Left ventricle myocardium superior (tissue), 1 donor: Measurements from ENCODE around the gene JADE2. TPM values are rescaled to one million over a fixed set of nuclear protein-coding genes. Genes with fewer than 3 reads are reported as not detected.
"Not testable (repeated sequence)": the region's sequence is repeated elsewhere in the genome, so short reads cannot be mapped to it uniquely, and the experiment has no call there.

Experiments used
- ATAC-seq: fragments of 200-7000 bp; cut with Tn5 transposase; one replicate; pipeline ENCODE4 v1.9.1; 2020; ENCODE audit warnings: mild to moderate bottlenecking, moderate library complexity
- DNase-seq: peaks from one replicate; pipeline ENCODE4 v3.0.0-alpha.2; 2020
- intact Hi-C: fragments of 100-400 bp; cut with micrococcal nuclease; formaldehyde crosslinking; loops from one replicate; pipeline ENCODE4 v1.11.0; 2022
- total RNA-seq: library from RNA; stranded (reverse); fragmentation: NEBNext Ultra II Directional; extraction: Animal tissue kit (Norgen Biotek cat#: 25700); gene quantifications from one replicate; pipeline ENCODE4 v1.2.1, GENCODE V29; 2021
- donor health status: DM: no; HTN: yes; CAD: no; lungs with severe emphysema.

Gene JADE2
- total RNA-seq, 1 donor from 2014 or later, result 28.7 TPM

DNA sequence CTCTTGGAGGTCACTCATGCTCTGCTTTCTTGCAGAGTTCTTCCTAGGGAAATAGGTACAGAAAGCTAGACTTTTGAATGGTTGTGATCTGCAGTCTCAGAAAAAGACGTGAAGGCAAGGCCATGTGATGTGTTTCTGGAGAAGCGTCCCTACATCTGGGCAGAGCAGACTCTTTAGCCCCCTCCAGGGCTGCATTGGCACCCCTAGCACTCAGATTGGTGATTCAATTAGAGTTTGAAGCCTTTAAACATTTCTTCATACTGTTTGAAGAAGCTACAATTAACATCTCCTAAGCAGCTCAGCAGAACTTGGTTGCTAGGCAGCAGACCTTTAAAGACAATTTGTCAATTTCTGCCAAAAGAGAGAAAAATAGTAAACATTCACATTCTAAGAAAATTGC, 21.6 kb downstream of the JADE2 start:
- ATAC-seq, result no peak
- no peak for DNase-seq
- intact Hi-C loops, result no loop called here

DNA sequence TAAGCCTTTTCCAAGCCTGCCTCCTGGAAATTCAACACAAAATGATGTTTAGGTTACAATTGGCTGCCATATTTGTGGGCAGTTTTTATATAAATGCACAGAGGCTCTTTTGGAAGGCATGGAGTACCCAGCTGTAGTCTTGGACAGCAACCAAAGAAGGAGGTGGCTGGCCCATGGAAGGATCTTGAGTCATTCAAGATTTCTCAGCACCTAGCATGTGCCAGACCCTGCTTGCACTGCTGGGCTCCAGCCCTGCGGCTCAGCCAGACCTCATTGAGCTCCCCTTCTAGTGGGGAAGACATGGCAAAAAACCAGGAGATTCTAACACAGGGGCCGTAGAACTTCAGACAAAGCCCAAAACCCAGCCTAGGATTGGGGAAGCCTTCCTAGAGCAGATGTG, 22.1 kb downstream of the JADE2 start:
- DNase-seq, result peak; percentile 61
- intact Hi-C loops, result no loop called here
- ATAC-seq, result peak; percentile 31

DNA sequence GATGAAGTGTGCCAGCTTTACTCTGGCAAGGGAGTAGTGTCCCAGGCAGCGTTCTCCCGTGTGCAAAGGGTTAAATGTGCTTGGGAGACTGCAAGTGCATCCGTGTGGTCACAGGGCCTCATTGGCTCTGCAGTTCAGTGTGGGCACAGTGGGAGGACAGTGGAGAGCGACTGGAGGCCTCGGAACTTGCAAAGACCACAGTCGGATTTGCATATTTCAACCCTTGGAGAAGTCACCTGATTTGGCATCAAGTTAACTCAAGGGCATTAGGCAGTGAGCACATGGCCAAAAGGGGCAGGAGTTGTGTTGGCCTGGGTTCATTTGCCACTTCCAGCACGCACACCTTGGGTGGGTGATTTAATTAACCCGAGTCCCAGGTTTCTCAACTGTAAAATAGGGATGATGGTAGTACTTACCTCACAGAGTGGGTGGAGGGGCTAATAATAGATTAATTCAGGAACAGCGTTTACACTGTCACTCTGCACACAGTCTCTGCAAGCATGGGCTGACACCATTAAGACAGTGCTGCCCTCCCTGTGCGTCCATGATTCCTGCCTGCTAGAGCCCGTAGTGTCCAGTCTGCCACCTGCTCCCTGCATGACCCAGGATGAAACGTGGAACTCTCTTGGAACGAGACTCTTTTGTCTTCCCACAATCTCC, 22.7 kb downstream of the JADE2 start:
- intact Hi-C loops, result no loop called here
- no peak for ATAC-seq

GRCh38 chr5:134549714-134550113, 24.2 kb downstream of the JADE2 start:
- DNase-seq (no peak), ATAC-seq (no peak)
- intact Hi-C loops, result no loop called here

More for the DNA sequence above, 22.7 kb downstream of the JADE2 start:
- no peak for DNase-seq

DNA sequence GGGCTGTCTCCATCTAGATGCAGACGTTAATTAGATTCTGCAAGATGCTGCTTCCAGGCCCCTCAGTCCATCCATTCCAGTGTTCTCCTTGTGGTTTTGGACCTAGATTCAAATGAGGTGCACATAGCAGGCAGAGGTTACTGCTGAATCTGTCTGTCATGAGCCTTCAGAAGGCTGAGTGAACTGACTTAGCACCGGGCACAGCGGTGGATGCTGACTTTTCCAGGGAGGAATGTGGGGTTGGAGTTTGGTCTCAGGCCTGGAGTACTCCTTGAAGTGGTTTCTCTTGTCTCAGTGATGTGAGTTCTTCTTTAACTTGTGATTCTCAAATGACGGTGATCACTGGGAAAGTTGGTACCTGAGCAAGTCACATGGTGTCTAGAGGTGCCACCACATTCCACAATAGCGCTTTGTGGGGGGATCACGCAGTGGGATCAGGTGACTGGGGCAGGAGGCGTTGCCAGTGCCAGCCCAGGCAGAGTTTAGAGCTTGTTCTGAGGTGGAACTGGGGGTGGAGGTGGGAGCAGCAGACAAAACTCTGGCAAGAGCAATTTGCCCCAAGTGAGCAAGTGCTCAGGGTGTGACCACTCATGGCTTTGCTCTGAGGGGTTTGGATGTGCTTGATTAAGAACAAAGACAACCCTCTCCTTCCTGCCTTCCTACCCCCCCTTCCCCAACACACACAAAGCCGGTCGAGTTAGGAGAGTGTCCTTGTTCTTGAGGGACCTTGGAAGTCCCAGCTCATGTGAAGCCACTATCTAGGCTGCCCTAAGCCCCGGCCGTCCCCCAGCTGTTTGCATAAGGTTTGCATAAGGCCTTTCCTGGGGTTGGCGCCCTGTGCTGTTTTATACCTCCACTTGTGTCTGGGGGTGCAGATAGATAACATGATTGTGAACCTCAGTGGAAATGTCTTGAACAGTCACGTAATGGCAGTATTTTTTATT, 25.1 kb downstream of the JADE2 start:
- ATAC-seq (no peak), DNase-seq (no peak)
- intact Hi-C loops, result no loop called here

DNA sequence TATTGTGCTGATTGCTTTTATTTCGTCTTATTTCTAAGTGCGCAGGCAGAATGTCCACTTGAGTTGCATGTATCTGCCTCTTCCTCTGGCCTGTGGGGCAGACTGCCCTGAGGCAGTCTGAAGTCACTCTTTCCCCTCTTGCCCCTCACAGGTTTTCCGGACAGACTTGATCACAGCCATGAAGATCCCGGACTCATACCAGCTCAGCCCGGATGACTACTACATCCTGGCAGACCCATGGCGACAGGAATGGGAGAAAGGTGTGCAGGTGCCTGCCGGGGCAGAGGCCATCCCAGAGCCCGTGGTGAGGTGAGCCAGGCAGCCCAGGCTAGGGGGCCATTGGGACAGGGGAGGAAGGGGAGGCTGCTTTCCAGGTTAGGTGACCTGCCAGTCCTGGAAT, 26.4 kb downstream of the JADE2 start:
- intact Hi-C loops, result no loop called here
- peak; percentile 1 for ATAC-seq
- DNase-seq, result no peak

DNA sequence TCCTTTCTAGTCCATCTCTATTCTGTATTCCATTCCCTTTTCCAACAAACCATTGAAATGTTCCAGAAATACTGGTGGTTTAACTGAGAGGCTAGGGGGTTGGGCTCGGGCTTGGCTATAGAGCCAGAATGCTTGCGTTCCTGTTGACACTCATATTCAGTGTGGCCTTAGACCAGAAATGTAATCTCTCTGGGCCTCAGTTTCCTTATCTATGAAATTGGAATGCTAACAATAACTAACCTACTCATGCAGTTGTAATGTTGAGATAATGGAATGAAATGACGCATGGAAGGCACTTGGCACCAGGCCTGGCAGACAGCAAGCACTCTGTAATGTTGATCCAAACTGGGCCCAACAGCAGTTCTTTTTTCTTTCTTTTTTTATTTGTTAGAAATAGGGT, 26.8 kb downstream of the JADE2 start:
- peak; percentile 87 for DNase-seq
- peak; percentile 75 for ATAC-seq
- intact Hi-C loops, result no loop called here

GRCh38 chr5:134552716-134553115, 27.2 kb downstream of the JADE2 start:
- peak; percentile 3 for ATAC-seq
- intact Hi-C loops, DNase-seq: not testable (repeated sequence)

DNA sequence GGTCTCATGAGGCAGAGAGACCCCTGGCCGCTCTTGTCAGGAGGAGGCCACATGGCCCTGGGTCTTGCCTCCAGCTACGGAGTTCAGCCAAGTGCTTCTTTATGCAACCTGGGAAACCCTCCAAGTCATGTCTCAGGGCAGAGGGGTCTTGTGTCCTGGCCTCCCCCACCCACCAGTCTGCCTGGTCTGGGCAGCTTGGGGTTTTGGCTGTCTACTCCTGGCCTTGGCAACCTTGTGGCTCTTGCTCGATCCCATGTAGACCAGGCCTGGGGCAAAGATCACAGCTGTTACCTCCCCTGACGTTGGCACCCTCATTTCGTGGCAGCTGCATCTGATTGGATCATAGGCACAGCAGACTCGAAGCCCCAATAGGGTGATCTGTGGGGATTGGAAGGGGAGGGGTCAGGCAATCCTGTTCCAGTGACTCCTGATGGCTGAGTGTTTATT, 28.4 kb downstream of the JADE2 start:
- DNase-seq (no peak), ATAC-seq (peak; percentile 3)
- intact Hi-C loops, result no loop called here

DNA sequence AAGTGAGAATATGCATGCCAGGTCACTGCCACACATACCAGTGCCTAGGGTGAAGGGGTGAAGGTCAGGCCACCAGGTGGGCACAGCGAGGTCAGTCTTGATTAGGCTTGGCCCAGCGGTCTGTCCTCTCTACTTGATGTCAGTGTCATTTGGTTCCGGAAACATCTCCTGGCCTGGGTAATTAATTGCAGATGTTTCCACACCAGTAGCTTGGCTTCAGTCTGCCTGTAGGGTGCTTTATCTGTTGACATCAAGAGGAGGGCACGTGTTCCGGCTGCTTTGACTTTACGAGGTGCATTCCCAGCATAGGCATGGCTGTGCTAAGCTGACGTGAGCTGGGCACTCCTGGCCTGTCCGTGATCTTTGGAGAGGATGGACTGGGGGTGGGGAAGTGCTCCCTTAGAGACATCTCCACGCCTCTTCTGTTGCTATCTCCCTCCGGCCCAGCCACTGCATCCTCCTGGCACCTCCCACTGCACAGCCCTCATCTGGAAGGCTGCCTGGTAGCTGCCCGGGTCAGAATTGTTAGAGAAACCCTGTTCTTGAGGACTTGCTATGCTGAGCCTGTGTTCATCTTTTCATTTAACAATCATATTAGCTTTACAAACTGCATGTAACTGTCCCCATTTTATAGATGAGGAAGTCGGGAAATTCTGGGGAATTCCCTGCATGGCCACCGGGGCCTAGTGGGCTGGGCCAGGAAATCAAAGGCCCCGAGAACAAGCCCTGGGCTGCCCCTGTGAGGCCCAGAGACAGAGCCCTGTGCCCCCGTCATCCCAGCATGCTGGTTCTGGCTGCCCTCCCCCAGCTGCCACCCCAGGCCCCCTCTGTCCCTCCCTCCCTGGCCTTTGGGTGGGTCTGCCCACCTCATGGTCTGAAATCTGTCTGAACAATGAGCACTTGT, 29.1 kb downstream of the JADE2 start:
- peak; percentile 78 for DNase-seq
- intact Hi-C loops, result no loop called here
- peak; percentile 81 for ATAC-seq

- ATAC-seq (no peak), DNase-seq (no peak)
- intact Hi-C loops, result no loop called here
Measured at GRCh38 chr5:134555223-134555889, 29.9 kb downstream of the JADE2 start.

GRCh38 chr5:134555890-134556311, 30.4 kb downstream of the JADE2 start:
- DNase-seq (peak; percentile 67), ATAC-seq (no peak)
- intact Hi-C loops, result no loop called here

GRCh38 chr5:134556588-134556987, 31.1 kb downstream of the JADE2 start:
- DNase-seq, ATAC-seq, intact Hi-C loops: not testable (repeated sequence)

DNA sequence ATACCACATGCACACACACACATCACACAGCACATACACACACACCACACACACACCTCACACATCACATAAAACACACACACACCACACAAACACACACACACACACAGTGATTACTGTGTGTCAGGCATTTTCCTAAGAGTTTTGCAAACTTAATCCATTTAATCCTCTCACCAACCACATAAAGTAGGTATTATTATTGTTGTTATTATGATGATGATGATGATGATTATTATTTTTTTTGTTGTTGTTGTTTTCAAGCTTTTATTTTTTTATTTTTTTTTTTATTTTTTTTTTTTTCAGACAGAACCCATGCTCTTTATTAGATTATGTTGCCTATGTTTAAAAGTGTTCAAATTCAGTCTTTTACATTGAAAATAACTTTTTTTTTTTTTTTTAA, 31.5 kb downstream of the JADE2 start:
- intact Hi-C loops, result no loop called here
- DNase-seq, result no peak

DNA sequence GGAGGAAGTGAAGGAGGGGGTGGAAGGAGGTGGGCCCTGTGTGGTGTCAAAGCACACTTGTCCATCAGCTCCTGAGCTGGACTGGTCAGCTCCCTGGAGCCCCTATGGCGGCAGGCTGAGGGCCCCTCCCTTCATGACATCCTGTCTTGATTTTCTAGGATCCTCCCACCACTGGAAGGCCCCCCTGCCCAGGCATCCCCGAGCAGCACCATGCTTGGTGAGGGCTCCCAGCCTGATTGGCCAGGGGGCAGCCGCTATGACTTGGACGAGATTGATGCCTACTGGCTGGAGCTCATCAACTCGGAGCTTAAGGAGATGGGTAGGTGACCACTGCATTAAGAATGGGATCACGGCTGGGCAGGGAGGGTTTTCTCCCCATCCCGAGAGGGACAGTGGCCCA, 34.2 kb downstream of the JADE2 start:
- DNase-seq (no peak), ATAC-seq (no peak)
- intact Hi-C loops, result no loop called here

More for the DNA sequence above, 31.5 kb downstream of the JADE2 start:
- ATAC-seq, result no peak

- intact Hi-C loops, result no loop called here
- DNase-seq (no peak), ATAC-seq (no peak)
Measured at GRCh38 chr5:134560698-134561097, 35.2 kb downstream of the JADE2 start.

DNA sequence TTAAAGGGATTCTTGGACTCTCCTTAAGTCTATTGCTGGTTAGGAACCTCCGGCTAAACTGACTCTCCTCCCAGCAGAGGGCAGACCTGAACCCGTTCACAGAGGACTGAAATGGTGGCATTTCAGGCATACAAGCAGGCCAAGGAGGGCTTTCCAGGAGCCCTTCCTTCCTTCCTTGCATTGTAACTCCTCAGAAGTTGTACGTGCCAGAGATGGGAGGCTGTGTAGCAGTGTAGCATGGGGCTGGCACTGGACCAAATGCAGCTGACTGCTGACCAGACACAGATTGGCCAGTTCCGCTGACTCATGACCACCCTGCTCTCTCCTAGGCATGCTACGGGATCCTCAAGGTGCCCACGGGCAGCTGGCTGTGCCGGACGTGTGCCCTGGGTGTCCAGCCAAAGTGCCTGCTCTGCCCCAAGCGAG, 36.4 kb downstream of the JADE2 start:
- ATAC-seq (peak; percentile 56), DNase-seq (peak; percentile 68)
- intact Hi-C loops, result no loop called here

DNA sequence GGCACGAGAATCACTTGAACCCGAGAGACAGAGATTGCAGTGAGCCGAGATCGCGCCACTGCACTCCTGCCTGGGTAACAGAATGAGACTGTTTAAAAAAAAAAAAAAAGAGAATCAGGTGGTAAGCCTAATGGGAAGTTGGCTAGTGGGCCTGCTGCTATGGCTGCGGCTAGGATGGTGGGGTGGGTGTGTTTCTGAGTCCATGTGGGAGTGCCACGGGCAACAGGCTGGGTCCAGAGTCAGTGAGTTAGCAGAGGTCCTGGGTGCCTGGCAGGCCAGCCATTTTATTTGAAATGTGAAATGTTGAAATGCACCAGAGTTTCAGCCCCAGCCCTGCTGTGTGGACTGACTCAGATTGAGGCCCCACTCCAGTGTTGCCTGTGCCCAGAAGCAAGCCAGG, 37.8 kb downstream of the JADE2 start:
- DNase-seq (no peak), ATAC-seq (no peak)
- intact Hi-C loops, result no loop called here

GRCh38 chr5:134563962-134564361, 38.5 kb downstream of the JADE2 start:
- ATAC-seq, result no peak
- no peak for DNase-seq
- intact Hi-C loops, result no loop called here
